Erythroblast (primary cell): ENCODE data around the gene CECR2.

Experiments
- DNase-seq, 2 experiments: peaks; one replicate each; lab custom pipeline; 2025; lab: John Stamatoyannopoulos, UW
- GATA1 ChIP-seq: IDR thresholded peaks from 2 replicates; pipeline ENCODE4 v1.6.1; 2011; ENCODE audit warnings: low read depth, mild to moderate bottlenecking, control low read depth, low read length, moderate library complexity
- POLR2A ChIP-seq: IDR thresholded peaks from 2 replicates; pipeline ENCODE4 v1.6.1; 2011; ENCODE audit warnings: mild to moderate bottlenecking, low read length

The CECR2 gene

GRCh38 chr22:17349172-17349571 is 20.1 kb upstream of the CECR2 start:
- TF ChIP-seq POLR2A, result no peak
- TF ChIP-seq GATA1, result no peak
- DNase-seq, result no peak

- no peak for DNase-seq
- TF ChIP-seq POLR2A, result no peak
- TF ChIP-seq GATA1, result no peak
Measured at GRCh38 chr22:17350292-17350691, 19.0 kb upstream of the CECR2 start.

- DNase-seq, result no peak
- TF ChIP-seq GATA1, result no peak
- no peak for TF ChIP-seq POLR2A
Measured at GRCh38 chr22:17352798-17353197, 16.5 kb upstream of the CECR2 start.

GRCh38 chr22:17357688-17358087 is 11.6 kb upstream of the CECR2 start:
- DNase-seq, result no peak
- no peak for TF ChIP-seq POLR2A
- TF ChIP-seq GATA1, result no peak

GRCh38 chr22:17358415-17358814 is 10.8 kb upstream of the CECR2 start:
- no peak for TF ChIP-seq GATA1
- no peak for TF ChIP-seq POLR2A
- DNase-seq, result no peak

GRCh38 chr22:17359501-17359900 is 9.8 kb upstream of the CECR2 start:
- TF ChIP-seq GATA1 (no peak), POLR2A (no peak)
- DNase-seq, result no peak

GRCh38 chr22:17366329-17366728 is 2.9 kb upstream of the CECR2 start:
- no peak for DNase-seq
- TF ChIP-seq GATA1 (no peak), POLR2A (no peak)

- TF ChIP-seq POLR2A, result no peak
- no peak for TF ChIP-seq GATA1
- DNase-seq, result no peak
Measured at GRCh38 chr22:17366830-17367229, 2.4 kb upstream of the CECR2 start.

GRCh38 chr22:17368144-17368543 is 1.1 kb upstream of the CECR2 start:
- DNase-seq, result no peak
- TF ChIP-seq GATA1 (no peak), POLR2A (no peak)

GRCh38 chr22:17368554-17369438 is 464 bp upstream of the CECR2 start:
- TF ChIP-seq GATA1 (no peak), POLR2A (no peak)
- DNase-seq, result no peak

- no peak for DNase-seq
- TF ChIP-seq GATA1 (no peak), POLR2A (no peak)
Measured at GRCh38 chr22:17370026-17370765, 936 bp downstream of the CECR2 start.

- TF ChIP-seq POLR2A (no peak), GATA1 (no peak)
- no peak for DNase-seq
Measured at GRCh38 chr22:17370766-17371432, 1.6 kb downstream of the CECR2 start.

- no peak for DNase-seq
- TF ChIP-seq POLR2A (no peak), GATA1 (no peak)
Measured at GRCh38 chr22:17371448-17371847, 2.2 kb downstream of the CECR2 start.

- TF ChIP-seq GATA1, result no peak
- no peak for TF ChIP-seq POLR2A
- DNase-seq, result no peak
Measured at GRCh38 chr22:17373855-17374254, 4.6 kb downstream of the CECR2 start.
